Measurements from ENCODE around the gene IGSF3.

IGSF3 gene

GRCh38 chr1:116557323-116557878, 110.1 kb downstream of the IGSF3 start:
- DNase-seq (ENCODE audit: low spot score) = no peak
- no peak for TF ChIP-seq CTCF (IDR thresholded peaks at IDR 0.05; ENCODE audit: extremely low read depth, missing control alignments)

- DNase-seq (ENCODE audit: low spot score) = peak; percentile 61
- TF ChIP-seq CTCF (IDR thresholded peaks at IDR 0.05; ENCODE audit: extremely low read depth, missing control alignments) = no peak
Observed at GRCh38 chr1:116556289-116557006, 111.1 kb downstream of the IGSF3 start.

- TF ChIP-seq CTCF (IDR thresholded peaks at IDR 0.05; ENCODE audit: extremely low read depth, missing control alignments) = no peak
- DNase-seq (ENCODE audit: low spot score) = no peak
Observed at GRCh38 chr1:116554924-116555323, 112.6 kb downstream of the IGSF3 start.

GRCh38 chr1:116553386-116554115, 114.0 kb downstream of the IGSF3 start:
- TF ChIP-seq CTCF (IDR thresholded peaks at IDR 0.05; ENCODE audit: extremely low read depth, missing control alignments) = no peak

GRCh38 chr1:116546354-116546977, 121.1 kb downstream of the IGSF3 start:
- no peak for DNase-seq (ENCODE audit: low spot score)
- no peak for TF ChIP-seq CTCF (IDR thresholded peaks at IDR 0.05; ENCODE audit: extremely low read depth, missing control alignments)

More at GRCh38 chr1:116553386-116554115, 114.0 kb downstream of the IGSF3 start:
- no peak for DNase-seq (ENCODE audit: low spot score)

GRCh38 chr1:116545359-116545705, 122.2 kb downstream of the IGSF3 start:
- no peak for TF ChIP-seq CTCF (IDR thresholded peaks at IDR 0.05; ENCODE audit: extremely low read depth, missing control alignments)
- DNase-seq (ENCODE audit: low spot score) = no peak

Measured in GM20000 (cell line).